Measurements from ENCODE around the gene TASP1. TPM values are rescaled to one million over a fixed set of nuclear protein-coding genes. Genes with fewer than 3 reads are reported as not detected.

Gene TASP1
- total RNA-seq, 1 experiment from 2014 or later, result 6.9 TPM

- Histone ChIP-seq H3K36me3 (replicated peaks; ENCODE audit: control insufficient read depth, insufficient read depth, low read length) (no peaks in the 10 kb centered on the region), H3K27me3 (ENCODE audit: control insufficient read depth, insufficient read depth, low read length) (no peaks in the 10 kb centered on the region), H3K4me3 (ENCODE audit: insufficient read depth, low read depth, low read length) (no peak overlapping the region)
- no peak for DNase-seq
Observed at GRCh38 chr20:13412806-13413445, 225.8 kb downstream of the TASP1 start.

- no peak for DNase-seq
- Histone ChIP-seq H3K4me3 (ENCODE audit: insufficient read depth, low read depth, low read length) (no peak overlapping the region), H3K27me3 (ENCODE audit: control insufficient read depth, insufficient read depth, low read length) (no peaks in the 10 kb centered on the region), H3K36me3 (replicated peaks; ENCODE audit: control insufficient read depth, insufficient read depth, low read length) (no peaks in the 10 kb centered on the region)
Observed at GRCh38 chr20:13404293-13404692, 234.4 kb downstream of the TASP1 start.

GRCh38 chr20:13403453-13403852 is 235.3 kb downstream of the TASP1 start:
- H3K27me3 ChIP-seq (ENCODE audit: control insufficient read depth, insufficient read depth, low read length), result no peaks in the 10 kb centered on the region
- H3K4me3 ChIP-seq (ENCODE audit: insufficient read depth, low read depth, low read length), result no peak overlapping the region
- H3K36me3 ChIP-seq (replicated peaks; ENCODE audit: control insufficient read depth, insufficient read depth, low read length), result no peaks in the 10 kb centered on the region
- DNase-seq, result no peak

- H3K27me3 ChIP-seq (ENCODE audit: control insufficient read depth, insufficient read depth, low read length), result no peaks in the 10 kb centered on the region
- no peaks in the 10 kb centered on the region for H3K36me3 ChIP-seq (replicated peaks; ENCODE audit: control insufficient read depth, insufficient read depth, low read length)
- H3K4me3 ChIP-seq (ENCODE audit: insufficient read depth, low read depth, low read length), result no peak overlapping the region
- DNase-seq, result no peak
Observed at GRCh38 chr20:13402986-13403385, 235.7 kb downstream of the TASP1 start.

- no peaks in the 10 kb centered on the region for H3K36me3 ChIP-seq (replicated peaks; ENCODE audit: control insufficient read depth, insufficient read depth, low read length)
- DNase-seq, result no peak
- no peak overlapping the region for H3K4me3 ChIP-seq (ENCODE audit: insufficient read depth, low read depth, low read length)
- H3K27me3 ChIP-seq (ENCODE audit: control insufficient read depth, insufficient read depth, low read length), result no peaks in the 10 kb centered on the region
Observed at GRCh38 chr20:13402171-13402760, 236.5 kb downstream of the TASP1 start.

GRCh38 chr20:13401596-13401995 is 237.1 kb downstream of the TASP1 start:
- Histone ChIP-seq H3K4me3 (ENCODE audit: insufficient read depth, low read depth, low read length) (no peak overlapping the region), H3K27me3 (ENCODE audit: control insufficient read depth, insufficient read depth, low read length) (no peaks in the 10 kb centered on the region), H3K36me3 (replicated peaks; ENCODE audit: control insufficient read depth, insufficient read depth, low read length) (no peaks in the 10 kb centered on the region)
- DNase-seq, result no peak

- H3K36me3 ChIP-seq (replicated peaks; ENCODE audit: control insufficient read depth, insufficient read depth, low read length), result no peaks in the 10 kb centered on the region
- no peaks in the 10 kb centered on the region for H3K27me3 ChIP-seq (ENCODE audit: control insufficient read depth, insufficient read depth, low read length)
- no peak overlapping the region for H3K4me3 ChIP-seq (ENCODE audit: insufficient read depth, low read depth, low read length)
- DNase-seq, result no peak
Observed at GRCh38 chr20:13400453-13400852, 238.3 kb downstream of the TASP1 start.

GRCh38 chr20:13397300-13397724 is 241.4 kb downstream of the TASP1 start:
- no peak for DNase-seq
- Histone ChIP-seq H3K27me3 (ENCODE audit: control insufficient read depth, insufficient read depth, low read length) (no peaks in the 10 kb centered on the region), H3K4me3 (ENCODE audit: insufficient read depth, low read depth, low read length) (no peak overlapping the region), H3K36me3 (replicated peaks; ENCODE audit: control insufficient read depth, insufficient read depth, low read length) (no peaks in the 10 kb centered on the region)

GRCh38 chr20:13396826-13397225 is 241.9 kb downstream of the TASP1 start:
- Histone ChIP-seq H3K27me3 (ENCODE audit: control insufficient read depth, insufficient read depth, low read length) (no peaks in the 10 kb centered on the region), H3K36me3 (replicated peaks; ENCODE audit: control insufficient read depth, insufficient read depth, low read length) (no peaks in the 10 kb centered on the region)
- DNase-seq, result no peak

GRCh38 chr20:13396022-13396421 is 242.7 kb downstream of the TASP1 start:
- Histone ChIP-seq H3K27me3 (ENCODE audit: control insufficient read depth, insufficient read depth, low read length) (no peaks in the 10 kb centered on the region), H3K36me3 (replicated peaks; ENCODE audit: control insufficient read depth, insufficient read depth, low read length) (no peaks in the 10 kb centered on the region), H3K4me3 (ENCODE audit: insufficient read depth, low read depth, low read length) (no peak overlapping the region)
- DNase-seq, result no peak

More at GRCh38 chr20:13396826-13397225, 241.9 kb downstream of the TASP1 start:
- H3K4me3 ChIP-seq (ENCODE audit: insufficient read depth, low read depth, low read length), result no peak overlapping the region

- DNase-seq, result no peak
- H3K36me3 ChIP-seq (replicated peaks; ENCODE audit: control insufficient read depth, insufficient read depth, low read length), result no peaks in the 10 kb centered on the region
- H3K4me3 ChIP-seq (ENCODE audit: insufficient read depth, low read depth, low read length), result no peak overlapping the region
- H3K27me3 ChIP-seq (ENCODE audit: control insufficient read depth, insufficient read depth, low read length), result no peaks in the 10 kb centered on the region
Observed at GRCh38 chr20:13395232-13395631, 243.5 kb downstream of the TASP1 start.

GRCh38 chr20:13392391-13392790 is 246.3 kb downstream of the TASP1 start:
- no peak for DNase-seq
- H3K27me3 ChIP-seq (ENCODE audit: control insufficient read depth, insufficient read depth, low read length), result no peaks in the 10 kb centered on the region
- no peak overlapping the region for H3K4me3 ChIP-seq (ENCODE audit: insufficient read depth, low read depth, low read length)
- H3K36me3 ChIP-seq (replicated peaks; ENCODE audit: control insufficient read depth, insufficient read depth, low read length), result no peaks in the 10 kb centered on the region

GRCh38 chr20:13389115-13389514 is 249.6 kb downstream of the TASP1 start:
- H3K27me3 ChIP-seq (ENCODE audit: control insufficient read depth, insufficient read depth, low read length), result no peaks in the 10 kb centered on the region
- H3K36me3 ChIP-seq (replicated peaks; ENCODE audit: control insufficient read depth, insufficient read depth, low read length), result no peaks in the 10 kb centered on the region
- DNase-seq, result no peak
- no peak overlapping the region for H3K4me3 ChIP-seq (ENCODE audit: insufficient read depth, low read depth, low read length)

GRCh38 chr20:13384132-13384531 is 254.6 kb downstream of the TASP1 start:
- DNase-seq, result no peak
- Histone ChIP-seq H3K4me3 (ENCODE audit: insufficient read depth, low read depth, low read length) (no peak overlapping the region), H3K27me3 (ENCODE audit: control insufficient read depth, insufficient read depth, low read length) (no peaks in the 10 kb centered on the region), H3K36me3 (replicated peaks; ENCODE audit: control insufficient read depth, insufficient read depth, low read length) (no peaks in the 10 kb centered on the region)

- Histone ChIP-seq H3K4me3 (ENCODE audit: insufficient read depth, low read depth, low read length) (no peak overlapping the region), H3K36me3 (replicated peaks; ENCODE audit: control insufficient read depth, insufficient read depth, low read length) (no peaks in the 10 kb centered on the region), H3K27me3 (ENCODE audit: control insufficient read depth, insufficient read depth, low read length) (no peaks in the 10 kb centered on the region)
- no peak for DNase-seq
Observed at GRCh38 chr20:13382786-13383185, 255.9 kb downstream of the TASP1 start.
